GM23338 (cell line): ENCODE data around the gene SCYGR2. TPM values are rescaled to one million over a fixed set of nuclear protein-coding genes. Genes with fewer than 3 reads are reported as not detected.

Experiments used
- ATAC-seq: fragments of 200-7000 bp; cut with Tn5 transposase; 3 replicates; pipeline ENCODE4 v1.9.1; 2020
- DNase-seq: peaks from one replicate; pipeline ENCODE4 v3.0.0-alpha.2; 2015; ENCODE audit warnings: low spot score
- H2AFZ ChIP-seq: fragments of 200-600 bp; sonication (generic); 2 replicates; pipeline ENCODE4 v1.8.0; 2016; ENCODE audit warnings: antibody characterized with exemption, mild to moderate bottlenecking, moderate library complexity
- H3F3A ChIP-seq: fragments of 200-600 bp; sonication (generic); replicated peaks from 2 replicates; pipeline ENCODE4 v1.8.0; 2017; ENCODE audit warnings: antibody characterized with exemption, mixed run types, low read depth
- H3K27ac ChIP-seq: fragments of 200-600 bp; sonication (generic); 2 replicates; pipeline ENCODE4 v1.6.1; 2016; ENCODE audit warnings: low read depth
- H3K27me3 ChIP-seq: fragments of 200-600 bp; sonication (generic); 2 replicates; pipeline ENCODE4 v1.8.0; 2016; ENCODE audit warnings: mild to moderate bottlenecking, mixed run types, moderate library complexity; ENCODE audit not compliant: insufficient read depth
- H3K36me3 ChIP-seq: fragments of 200-600 bp; sonication (generic); 2 replicates; pipeline ENCODE4 v1.8.0; 2016; ENCODE audit warnings: mild to moderate bottlenecking; ENCODE audit not compliant: insufficient read depth
- H3K4me1 ChIP-seq: fragments of 200-600 bp; sonication (generic); 2 replicates; pipeline ENCODE4 v1.8.0; 2016; ENCODE audit warnings: mild to moderate bottlenecking, moderate library complexity; ENCODE audit not compliant: insufficient read depth
- H3K4me2 ChIP-seq: fragments of 200-600 bp; sonication (generic); 2 replicates; pipeline ENCODE4 v1.7.1; 2017; ENCODE audit warnings: mixed run types
- H3K4me3 ChIP-seq: fragments of 200-600 bp; sonication (generic); 2 replicates; pipeline ENCODE4 v1.6.1; 2016; ENCODE audit warnings: mixed run types
- H3K79me2 ChIP-seq: fragments of 200-600 bp; sonication (generic); replicated peaks from 2 replicates; pipeline ENCODE4 v1.8.0; 2017; ENCODE audit warnings: mild to moderate bottlenecking; ENCODE audit not compliant: insufficient read depth
- H3K9me2 ChIP-seq: fragments of 200-600 bp; sonication (generic); 2 replicates; pipeline ENCODE4 v1.8.0; 2017; ENCODE audit not compliant: insufficient read depth
- H4K20me1 ChIP-seq: fragments of 200-600 bp; sonication (generic); replicated peaks from 2 replicates; pipeline ENCODE4 v1.8.0; 2017; ENCODE audit warnings: mild to moderate bottlenecking; ENCODE audit not compliant: insufficient read depth
- H3K27ac Mint-ChIP-seq: 2 replicates; pipeline ENCODE4 v1.8.0; 2020; ENCODE audit warnings: inconsistent platforms, mild to moderate bottlenecking, moderate library complexity, mixed read lengths
- H3K27me3 Mint-ChIP-seq: 3 replicates; pipeline ENCODE4 v1.8.0; 2022; ENCODE audit warnings: low read depth, mild to moderate bottlenecking, moderate library complexity, mixed read lengths, inconsistent platforms; ENCODE audit not compliant: insufficient read depth, poor library complexity
- H3K36me3 Mint-ChIP-seq: 3 replicates; pipeline ENCODE4 v1.8.0; 2021; ENCODE audit warnings: low read depth, mild to moderate bottlenecking, inconsistent platforms, moderate library complexity, mixed read lengths
- H3K4me1 Mint-ChIP-seq: 3 replicates; pipeline ENCODE4 v1.8.0; 2020; ENCODE audit warnings: mild to moderate bottlenecking, inconsistent platforms, mixed read lengths
- H3K4me3 Mint-ChIP-seq: 3 replicates; pipeline ENCODE4 v1.8.0; 2021; ENCODE audit warnings: moderate library complexity, mild to moderate bottlenecking, inconsistent platforms, mixed read lengths
- H3K9me3 Mint-ChIP-seq: 3 replicates; pipeline ENCODE4 v1.8.0; 2020; ENCODE audit warnings: moderate library complexity, mild to moderate bottlenecking, inconsistent platforms, mixed read lengths
- CREB1 ChIP-seq: fragments of 250-450 bp; sonication (Bioruptor Pico); IDR thresholded peaks from 2 replicates; pipeline ENCODE4 v1.5.0; 2020; ENCODE audit warnings: low read depth, mild to moderate bottlenecking, moderate library complexity
- CTCF ChIP-seq, 2 experiments: fragments of 200-600 bp in 1 of 2; sonication (generic) in 1 of 2; conservative IDR thresholded peaks; 2 replicates each; pipeline versions ENCODE4 v1.5.1 to v1.6.1; 2016 to 2017; ENCODE audit warnings: antibody characterized with exemption in 2 of 2, low read depth in 2 of 2, mild to moderate bottlenecking in 2 of 2, moderate library complexity in 1 of 2
- ETS1 ChIP-seq: IDR thresholded peaks from 2 replicates; pipeline ENCODE4 v1.6.1; 2016; ENCODE audit warnings: antibody characterized with exemption
- EZH2 ChIP-seq: fragments of 200-600 bp; sonication (generic); IDR thresholded peaks from one replicate; pipeline ENCODE4 v1.8.0; 2017; ENCODE audit warnings: antibody characterized with exemption, mild to moderate bottlenecking, low read depth; ENCODE audit not compliant: unreplicated experiment
- EZH2phosphoT487 ChIP-seq: fragments of 200-600 bp; sonication (generic); IDR thresholded peaks from one replicate; pipeline ENCODE4 v1.8.1; 2018; ENCODE audit warnings: antibody characterized with exemption; ENCODE audit not compliant: unreplicated experiment
- JUNB ChIP-seq: IDR thresholded peaks from one replicate; pipeline ENCODE4 v1.6.1; 2016; ENCODE audit warnings: antibody characterized with exemption; ENCODE audit not compliant: unreplicated experiment
- NANOG ChIP-seq: IDR thresholded peaks from 2 replicates; pipeline ENCODE4 v1.6.1; 2016; ENCODE audit warnings: antibody characterized with exemption, borderline replicate concordance
- POLR2AphosphoS5 ChIP-seq: IDR thresholded peaks from 2 replicates; pipeline ENCODE4 v1.6.1; 2016; ENCODE audit warnings: antibody characterized with exemption, low read depth
- REST ChIP-seq: IDR thresholded peaks from one replicate; pipeline ENCODE4 v1.6.1; 2018; ENCODE audit warnings: antibody characterized with exemption; ENCODE audit not compliant: unreplicated experiment
- STAT1 ChIP-seq: IDR thresholded peaks from one replicate; pipeline ENCODE4 v1.6.1; 2016; ENCODE audit warnings: antibody characterized with exemption; ENCODE audit not compliant: unreplicated experiment
- ZNF114 ChIP-seq: fragments of 250-450 bp; sonication (Bioruptor Pico); IDR thresholded peaks from 2 replicates; pipeline ENCODE4 v1.5.0; 2020; ENCODE audit warnings: mild to moderate bottlenecking, moderate library complexity
- ZNF331 ChIP-seq: fragments of 250-450 bp; sonication (Bioruptor Pico); IDR thresholded peaks from 2 replicates; pipeline ENCODE4 v1.5.0; 2020; ENCODE audit warnings: low read depth, mild to moderate bottlenecking, moderate library complexity
- ZNF462 ChIP-seq: fragments of 250-450 bp; sonication (Bioruptor Pico); IDR thresholded peaks from 2 replicates; pipeline ENCODE4 v1.5.0; 2020; ENCODE audit warnings: mild to moderate bottlenecking, moderate library complexity
- polyA plus RNA-seq: library from polyadenylated mRNA; unstranded; fragments of >200 nt; fragmentation: Nextera tagmentation; extraction: Ambion mirVana; gene quantifications from 2 replicates; pipeline ENCODE4 v1.2.1, GENCODE V29; 2016
- total RNA-seq: library from RNA; depleted of rRNA; stranded (reverse); fragments of >200 nt; shearing (Covaris generic); gene quantifications from 2 replicates; pipeline ENCODE4 v1.2.3, GENCODE V29; 2014

The SCYGR2 gene
- total and polyA plus RNA-seq, 2 experiments from 2014 or later, result not detected

GRCh38 chr2:227606476-227606875 lies 7.8 kb downstream of the SCYGR2 start:
- H3K27me3 ChIP-seq, result no peaks in the 10 kb centered on the region

More at GRCh38 chr2:227606476-227606875, 7.8 kb downstream of the SCYGR2 start:
- H3K4me3 Mint-ChIP-seq, result no peak overlapping the region
- TF ChIP-seq CREB1 (CRISPR knock-in tag), result no peak
- TF ChIP-seq ZNF462 (CRISPR knock-in tag), result no peak
- no peak for TF ChIP-seq CTCF (conservative IDR thresholded peaks at IDR 0.05; ENCODE audit: low read depth in 2 of 2)
- TF ChIP-seq POLR2AphosphoS5, result no peak
- TF ChIP-seq EZH2, result no peak
- no peak for TF ChIP-seq REST
- TF ChIP-seq ZNF114 (CRISPR knock-in tag), result no peak
- TF ChIP-seq JUNB, result no peak
- TF ChIP-seq NANOG, result no peak
- TF ChIP-seq EZH2phosphoT487, result no peak
- TF ChIP-seq STAT1, result no peak
- no peak for TF ChIP-seq ETS1
- no peak for TF ChIP-seq ZNF331 (CRISPR knock-in tag)
- no peaks in the 10 kb centered on the region for H3K4me1 Mint-ChIP-seq
- H3K27ac Mint-ChIP-seq, result no peak overlapping the region
- H2AFZ ChIP-seq, result no peak overlapping the region
- H3K9me2 ChIP-seq, result no peaks in the 10 kb centered on the region
- ATAC-seq (no peak), DNase-seq (no peak)
- H3K36me3 ChIP-seq, result no peaks in the 10 kb centered on the region
- H3K4me1 ChIP-seq, result no peaks in the 10 kb centered on the region
- H3F3A ChIP-seq, result no peaks in the 10 kb centered on the region
- H3K9me3 Mint-ChIP-seq, result no peaks in the 10 kb centered on the region
- H3K27ac ChIP-seq, result no peak overlapping the region
- H3K4me2 ChIP-seq, result no peak overlapping the region
- no peaks in the 10 kb centered on the region; the same call in 1 of the 2 replicates for H4K20me1 ChIP-seq
- H3K79me2 ChIP-seq, result no peaks in the 10 kb centered on the region
- H3K36me3 Mint-ChIP-seq, result no peaks in the 10 kb centered on the region
- H3K27me3 Mint-ChIP-seq, result no peaks in the 10 kb centered on the region
- H3K4me3 ChIP-seq, result no peak overlapping the region
